HG02678 (cell line): ENCODE results near the gene ZWILCH.
"Not testable (repeated sequence)": the region's sequence is repeated elsewhere in the genome, so short reads cannot be mapped to it uniquely, and the experiment has no call there.

Source experiments
- ATAC-seq: cut with Tn5 transposase; IDR thresholded peaks from one replicate; pipeline ENCODE4 v1.9.1; 2021; ENCODE audit warnings: mild to moderate bottlenecking, moderate library complexity; ENCODE audit not compliant: unreplicated experiment

ZWILCH gene

DNA sequence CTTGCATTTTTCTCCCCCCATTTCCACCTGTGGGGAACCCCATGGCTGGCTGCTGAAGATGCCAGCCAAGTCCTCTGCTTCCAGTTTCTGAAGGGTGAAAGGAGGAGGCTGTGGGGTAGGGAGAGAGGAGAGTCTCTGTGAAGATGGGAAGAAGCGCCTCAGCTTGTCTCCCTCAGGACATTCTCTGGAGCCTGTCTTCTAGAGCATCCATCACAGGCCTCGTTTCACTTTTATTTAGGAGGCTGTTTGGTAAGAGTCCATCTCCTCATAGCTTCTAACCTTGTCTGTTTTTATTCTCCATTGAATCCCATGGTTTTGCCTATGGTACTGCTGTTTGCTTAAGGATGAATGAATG, 69.4 kb downstream of the ZWILCH start:
- no peak for ATAC-seq

DNA sequence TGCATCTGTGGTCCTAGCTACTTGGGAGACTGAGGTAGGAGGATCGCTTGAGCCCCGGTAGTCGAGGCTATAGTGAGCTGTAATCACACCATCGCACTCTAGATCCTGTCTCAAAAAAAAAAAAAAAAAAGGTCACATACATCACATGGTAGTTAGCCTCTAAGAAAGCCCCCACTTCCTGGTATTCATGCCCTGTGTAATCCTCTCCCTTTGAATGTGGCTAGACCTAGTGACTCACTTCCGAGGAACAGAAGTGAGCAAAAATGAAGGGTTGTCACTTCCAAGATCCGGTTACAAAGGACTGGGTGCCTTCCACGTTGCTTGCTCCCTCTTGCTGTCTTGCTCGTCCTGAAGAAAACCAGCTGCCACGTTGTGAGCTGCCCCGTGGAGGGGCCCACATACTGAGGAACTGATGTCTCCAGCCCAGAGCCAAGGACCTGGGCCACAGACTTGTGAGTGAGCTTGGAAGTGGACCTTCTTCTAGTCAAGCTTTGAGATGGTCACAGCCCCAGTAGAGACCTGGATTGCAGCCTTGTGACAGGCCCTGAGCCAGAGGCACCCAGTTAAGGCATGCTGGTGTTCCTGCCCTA, 73.3 kb downstream of the ZWILCH start:
- no peak for ATAC-seq

DNA sequence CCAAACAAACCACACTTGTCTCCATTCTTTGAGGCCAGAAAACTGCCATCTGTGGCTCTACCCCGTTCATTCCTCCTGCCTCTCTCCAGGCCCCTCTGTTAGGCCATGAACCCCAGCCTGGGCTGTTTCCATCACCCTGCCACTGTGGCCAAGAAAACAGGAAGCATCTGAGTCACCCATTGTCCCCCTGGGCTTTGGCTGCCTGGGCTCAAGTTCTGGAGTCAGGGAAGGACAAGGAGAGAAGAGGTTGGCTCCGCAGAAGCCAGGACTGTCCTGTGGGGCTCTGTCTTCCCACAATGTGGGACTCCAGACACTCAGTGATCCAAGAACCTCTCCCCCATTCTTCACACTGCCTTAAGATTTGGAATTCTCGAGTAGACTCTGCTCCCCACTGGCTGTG, 75.5 kb downstream of the ZWILCH start:
- ATAC-seq: no peak

DNA sequence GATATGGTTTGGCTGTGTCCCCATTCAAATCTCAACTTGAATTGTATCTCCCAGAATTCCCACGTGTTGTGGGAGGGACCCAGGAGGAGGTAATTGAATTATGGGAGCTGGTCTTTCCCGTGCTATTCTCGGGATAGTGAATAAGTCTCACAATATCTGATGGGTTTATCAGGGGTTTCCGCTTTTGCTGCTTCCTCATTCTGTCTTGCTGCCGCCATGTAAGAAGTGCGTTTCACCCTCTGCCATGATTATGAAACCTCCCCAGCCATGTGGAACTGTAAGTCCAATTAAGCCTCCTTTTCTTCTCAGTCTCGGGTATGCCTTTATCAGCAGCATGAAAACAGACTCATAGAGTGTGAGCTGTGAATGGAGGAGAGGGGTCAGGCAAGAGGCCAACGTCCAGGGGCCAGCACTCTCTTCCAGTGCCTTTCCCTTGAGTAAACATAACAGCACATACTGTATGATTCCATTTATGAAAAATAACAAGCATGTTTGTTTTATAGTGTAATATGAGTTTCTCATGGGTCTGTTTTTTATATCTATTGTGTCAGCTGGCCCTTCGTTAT, 76.9 kb downstream of the ZWILCH start:
- ATAC-seq: no peak

DNA sequence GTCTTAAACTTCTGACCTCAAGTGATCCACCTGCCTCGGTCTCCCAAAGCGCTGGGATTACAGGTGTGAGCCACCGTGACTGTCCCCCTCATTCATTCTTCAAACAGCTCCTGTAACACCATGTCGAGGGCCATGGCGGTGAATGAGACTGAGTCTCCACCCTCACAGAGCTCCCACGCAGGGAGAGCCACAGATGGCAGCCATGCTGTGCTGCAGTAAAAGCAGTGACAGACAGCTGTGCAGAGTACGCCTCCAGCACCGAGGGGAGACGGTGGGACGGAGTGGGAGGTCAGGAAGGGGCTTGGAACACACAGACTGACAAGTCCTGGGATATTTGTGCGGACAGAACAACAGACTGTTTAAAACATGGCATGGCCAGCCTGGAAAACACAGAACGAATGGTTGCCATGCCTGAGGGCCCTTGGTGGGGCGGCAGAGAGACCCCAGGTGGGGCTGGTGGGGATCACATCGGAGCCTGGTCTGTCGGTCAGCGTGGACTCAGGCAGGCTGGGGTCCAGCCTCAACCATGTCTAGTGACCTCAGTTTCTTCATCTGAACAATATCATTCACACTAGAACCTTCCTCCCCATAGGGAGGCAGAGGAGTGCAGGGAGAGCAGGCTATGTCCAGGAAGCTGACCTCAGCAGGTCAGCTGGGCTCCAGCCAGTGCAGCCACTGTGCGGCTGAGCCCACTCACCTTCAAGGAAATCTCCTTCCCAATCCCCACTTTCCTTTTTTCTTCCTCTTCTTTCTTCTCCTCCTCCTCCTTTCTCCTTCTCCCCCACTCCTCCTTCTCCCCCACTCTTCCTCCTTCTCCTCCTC, 81.2 kb downstream of the ZWILCH start:
- no peak for ATAC-seq

DNA sequence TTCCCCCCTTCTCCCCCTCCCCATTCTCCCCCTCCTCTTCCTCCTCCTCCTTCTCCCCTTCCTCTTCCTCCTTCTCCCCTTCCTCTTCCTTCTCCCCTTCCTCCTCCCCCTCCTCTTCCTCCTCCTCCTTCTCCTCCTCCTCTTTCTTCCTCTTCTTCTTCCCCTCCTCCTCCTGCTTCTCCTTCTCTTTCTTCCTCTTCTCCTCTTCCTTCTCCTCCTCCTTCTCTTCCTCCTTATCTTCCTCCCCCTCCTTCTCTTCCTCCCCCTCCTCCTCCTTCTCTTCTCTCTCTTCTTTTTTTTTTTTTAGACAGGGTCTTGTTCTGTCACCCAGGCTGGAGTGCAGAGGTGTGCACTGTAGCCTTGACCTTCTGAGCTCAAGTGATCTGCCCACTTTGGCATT, 81.9 kb downstream of the ZWILCH start:
- no peak for ATAC-seq

DNA sequence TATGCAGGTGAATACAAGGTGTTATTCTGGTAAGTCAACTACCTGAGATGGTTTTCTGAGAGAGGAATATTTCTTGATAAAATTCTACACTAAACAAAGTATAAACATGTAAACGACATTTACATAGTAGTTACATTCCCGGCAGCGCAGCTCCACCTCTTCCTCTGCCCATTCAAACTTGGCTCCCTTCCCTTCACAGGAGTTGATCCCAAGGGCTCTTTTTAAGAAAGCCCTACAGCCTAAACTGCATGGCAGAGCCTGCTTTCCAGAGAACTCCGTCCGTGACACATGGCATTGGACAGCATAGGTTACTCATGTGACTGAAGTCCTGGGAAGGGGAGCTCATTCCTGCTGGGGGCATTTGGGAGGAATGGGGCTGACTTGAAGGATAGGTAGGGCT, 82.6 kb downstream of the ZWILCH start:
- no peak for ATAC-seq

DNA sequence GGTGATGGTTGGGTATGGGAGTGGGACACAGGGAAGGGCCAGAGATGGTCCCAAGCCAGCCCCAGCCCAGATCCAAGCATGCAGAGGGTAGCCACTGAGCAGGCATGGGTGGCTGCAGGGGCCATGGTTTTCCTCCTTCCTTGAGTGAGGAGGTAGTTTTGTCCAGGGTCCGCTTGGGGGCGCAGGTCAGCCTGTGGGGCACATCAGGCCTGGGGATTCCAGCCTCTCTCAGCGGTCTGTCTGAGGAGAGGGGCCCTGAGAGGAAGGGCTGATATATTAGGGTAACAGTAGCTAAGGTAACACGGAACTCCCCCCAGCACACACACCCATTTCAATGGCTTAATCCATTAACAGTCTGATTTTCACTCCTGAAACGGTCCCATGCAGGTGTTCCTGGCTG, 83.4 kb downstream of the ZWILCH start:
- no peak for ATAC-seq

DNA sequence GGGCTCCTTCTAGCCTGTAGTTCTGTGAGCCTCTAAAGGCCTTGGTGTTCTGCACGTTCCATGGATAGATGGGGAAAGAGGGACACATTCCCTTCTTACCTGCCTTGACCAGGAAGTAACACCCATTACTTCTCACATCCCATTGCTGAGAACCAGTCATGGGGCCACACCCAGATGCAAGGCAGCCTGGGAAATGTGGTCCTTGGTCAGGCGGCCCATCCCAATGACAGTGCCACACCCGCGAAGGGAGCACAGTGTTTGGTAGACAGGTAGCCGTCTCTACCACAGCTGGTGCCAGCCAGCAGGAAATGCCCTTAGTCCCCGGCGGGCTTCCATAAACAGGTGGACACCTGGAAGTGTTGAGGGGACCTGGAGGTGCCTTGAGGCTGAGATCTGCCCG, 83.8 kb downstream of the ZWILCH start:
- no peak for ATAC-seq

DNA sequence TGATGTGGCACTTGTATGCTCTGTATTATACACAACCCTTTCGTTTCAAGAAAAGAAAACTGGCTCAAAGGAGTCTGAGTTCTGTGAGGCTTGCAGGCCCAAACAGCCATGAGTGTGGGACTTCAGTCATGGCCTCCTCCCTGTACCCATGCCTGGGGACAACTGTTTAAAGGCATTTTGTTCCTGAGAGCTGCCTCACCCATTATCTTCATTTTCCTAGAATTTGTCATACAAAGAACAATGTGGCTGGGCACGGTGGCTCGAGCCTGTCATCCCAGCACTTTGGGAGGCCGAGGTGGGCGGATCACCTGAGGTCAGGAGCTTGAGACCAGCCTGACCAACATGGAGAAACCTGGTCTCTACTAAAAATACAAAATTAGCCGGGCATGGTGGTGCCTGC, 84.3 kb downstream of the ZWILCH start:
- not testable (repeated sequence) for ATAC-seq

DNA sequence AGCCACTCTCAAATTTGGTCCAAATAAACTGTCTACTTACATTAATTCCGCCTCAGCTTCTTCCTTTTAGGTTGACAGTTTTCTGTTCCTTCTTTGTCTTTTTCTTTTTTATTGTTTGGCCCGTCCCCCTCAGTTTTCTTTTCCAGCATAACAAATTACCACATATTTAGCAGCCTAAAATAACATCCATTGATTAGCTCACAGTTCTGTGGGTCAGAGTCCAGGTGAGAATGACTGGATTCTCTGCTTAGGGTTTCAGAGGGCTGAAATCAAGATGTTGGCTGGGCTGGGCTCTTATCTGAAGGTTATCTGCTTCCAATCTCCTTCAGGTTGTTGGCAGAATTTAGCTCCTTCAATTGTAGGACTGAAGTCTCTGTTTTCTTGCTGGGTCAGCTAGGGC, 85.3 kb downstream of the ZWILCH start:
- no peak for ATAC-seq

DNA sequence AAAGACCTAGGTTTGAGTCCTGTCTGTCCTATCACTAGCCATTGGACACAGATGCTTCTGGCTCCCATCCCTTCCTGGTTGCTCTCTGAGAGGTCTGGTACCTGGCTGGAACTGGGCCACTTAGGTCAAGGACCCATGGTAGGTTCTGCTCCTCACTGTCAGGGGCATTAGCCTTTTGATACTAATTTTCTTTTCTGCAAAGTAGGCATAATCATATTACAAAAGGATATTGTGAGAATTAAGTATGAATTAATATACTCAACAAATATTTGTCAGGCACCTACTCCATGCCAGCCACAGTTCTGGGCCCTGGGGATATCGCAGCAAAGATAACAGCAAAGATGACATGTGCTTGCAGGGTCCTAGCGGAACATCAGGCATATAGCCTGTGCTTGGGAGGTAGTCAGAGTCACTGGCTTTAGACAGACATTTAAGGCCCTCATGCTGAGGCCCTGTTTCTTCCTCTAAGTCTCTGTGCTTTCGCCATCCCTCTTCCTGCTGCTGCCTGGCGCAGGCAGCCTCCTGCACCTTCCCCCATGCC, 86.3 kb downstream of the ZWILCH start:
- ATAC-seq: no peak

DNA sequence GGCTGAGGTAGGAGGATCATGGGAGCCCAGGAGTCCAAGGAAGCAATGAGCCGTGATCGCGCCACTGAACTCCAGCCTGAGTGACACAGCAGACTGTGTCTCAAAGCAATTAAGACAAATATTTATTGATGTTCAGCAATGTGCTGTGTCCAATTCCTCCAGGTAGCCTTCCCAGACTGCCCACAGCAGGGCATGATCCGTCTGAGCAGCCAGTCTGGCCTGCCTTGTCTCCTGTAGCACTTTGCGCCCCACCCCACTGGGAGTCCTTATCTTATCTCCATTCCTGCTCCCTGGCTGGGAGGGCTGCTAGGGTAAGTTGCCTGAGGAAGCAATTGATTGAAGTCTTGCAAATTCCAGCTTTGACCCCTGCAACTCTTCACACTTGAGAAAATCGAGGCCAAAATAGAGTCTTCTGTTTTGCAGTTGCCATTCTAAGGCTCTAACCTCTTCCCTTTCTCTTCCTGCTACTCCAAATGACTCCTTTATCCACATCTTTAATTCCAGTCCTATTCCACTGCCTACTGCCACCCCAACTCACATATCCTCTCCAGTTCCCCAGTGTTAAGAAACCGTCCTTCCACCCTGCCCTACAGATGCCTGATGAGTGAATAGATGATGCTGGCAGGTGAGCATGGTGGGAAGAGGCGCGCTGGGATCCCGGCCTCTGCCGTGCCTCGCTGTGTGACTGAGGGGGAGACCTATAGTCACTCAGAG, 87.5 kb downstream of the ZWILCH start:
- no peak for ATAC-seq

DNA sequence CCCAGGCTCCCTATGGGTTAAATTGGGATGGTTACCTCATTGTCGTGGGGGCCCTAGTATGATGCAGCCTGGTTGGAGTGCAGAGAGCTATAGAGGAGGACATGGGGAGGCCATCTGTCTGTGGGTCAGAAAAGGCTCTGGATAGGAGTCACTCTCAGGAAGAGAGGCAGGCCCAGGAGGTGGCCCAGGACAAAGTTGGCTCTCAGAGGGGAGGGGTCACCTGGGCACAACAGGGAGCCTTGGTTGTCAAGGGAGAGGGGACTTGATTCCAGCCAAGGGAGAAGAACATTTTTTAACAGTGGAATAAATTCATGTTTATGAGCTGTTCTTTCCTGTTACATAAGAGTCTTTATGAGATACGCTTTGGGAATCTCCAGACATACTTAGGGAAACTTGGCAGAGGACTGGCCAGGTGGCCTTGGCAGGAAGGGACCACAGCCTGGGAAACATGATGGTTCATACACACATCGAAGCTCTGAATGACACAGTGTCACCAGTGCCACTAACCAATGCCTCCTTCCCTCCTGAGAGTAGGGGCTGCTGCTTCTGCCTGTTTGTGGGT, 88.2 kb downstream of the ZWILCH start:
- ATAC-seq: no peak

DNA sequence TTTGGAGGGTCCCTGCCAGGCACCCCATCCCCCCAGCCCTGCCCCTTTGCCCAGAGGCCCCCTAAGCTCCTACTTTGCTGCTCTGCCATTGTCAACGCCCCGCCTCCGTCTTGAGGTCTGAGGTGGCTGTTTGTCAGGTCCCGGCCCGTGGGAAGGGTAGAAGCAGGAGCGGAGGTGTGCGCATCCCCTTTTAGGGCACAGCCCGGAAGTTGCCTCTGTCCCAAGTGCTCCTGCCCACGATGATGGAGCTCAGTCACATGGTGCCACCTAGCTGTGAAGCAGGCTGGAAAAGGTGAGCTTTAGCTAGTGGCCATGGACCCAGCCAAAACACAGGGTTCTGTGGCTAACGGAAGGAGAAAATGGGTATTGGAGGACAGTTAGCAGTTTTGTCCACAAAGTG, 89.2 kb downstream of the ZWILCH start:
- no peak for ATAC-seq

DNA sequence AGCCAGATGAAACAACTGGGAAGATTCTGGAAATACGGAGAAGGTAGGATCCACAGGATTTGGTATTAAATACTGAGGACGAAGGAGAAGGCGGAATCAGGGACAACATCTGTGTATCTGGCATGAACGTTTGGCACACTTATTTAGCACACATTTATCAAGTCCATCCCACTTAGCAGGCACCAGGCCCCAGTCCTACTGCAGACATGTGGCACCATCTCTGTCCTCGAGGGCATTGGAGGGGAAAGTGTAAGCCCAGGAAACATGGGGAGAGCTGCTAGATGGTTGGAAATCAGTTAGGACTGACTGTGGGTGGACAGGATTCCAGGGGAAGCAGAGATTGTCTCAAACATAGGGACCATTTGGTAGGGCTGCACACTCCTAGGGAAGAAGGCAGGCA, 89.7 kb downstream of the ZWILCH start:
- ATAC-seq: no peak

DNA sequence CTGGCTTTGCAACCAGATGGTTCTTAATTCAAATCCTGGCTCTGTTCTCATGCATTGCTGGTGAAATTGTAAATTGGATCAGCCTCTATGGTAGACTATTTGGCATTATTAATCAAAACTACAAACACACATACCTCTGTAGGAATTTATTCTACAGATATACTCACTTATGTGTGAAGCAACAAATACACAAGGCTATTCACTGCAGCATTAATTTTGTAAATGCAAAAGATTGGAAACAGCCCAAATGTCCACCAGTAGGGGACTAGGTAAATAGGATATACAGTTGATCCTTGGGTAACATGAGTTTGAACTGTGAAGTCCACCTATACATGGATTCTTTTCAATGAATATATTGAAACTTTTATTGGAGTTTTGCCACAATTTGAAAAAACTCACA, 90.2 kb downstream of the ZWILCH start:
- ATAC-seq: no peak

DNA sequence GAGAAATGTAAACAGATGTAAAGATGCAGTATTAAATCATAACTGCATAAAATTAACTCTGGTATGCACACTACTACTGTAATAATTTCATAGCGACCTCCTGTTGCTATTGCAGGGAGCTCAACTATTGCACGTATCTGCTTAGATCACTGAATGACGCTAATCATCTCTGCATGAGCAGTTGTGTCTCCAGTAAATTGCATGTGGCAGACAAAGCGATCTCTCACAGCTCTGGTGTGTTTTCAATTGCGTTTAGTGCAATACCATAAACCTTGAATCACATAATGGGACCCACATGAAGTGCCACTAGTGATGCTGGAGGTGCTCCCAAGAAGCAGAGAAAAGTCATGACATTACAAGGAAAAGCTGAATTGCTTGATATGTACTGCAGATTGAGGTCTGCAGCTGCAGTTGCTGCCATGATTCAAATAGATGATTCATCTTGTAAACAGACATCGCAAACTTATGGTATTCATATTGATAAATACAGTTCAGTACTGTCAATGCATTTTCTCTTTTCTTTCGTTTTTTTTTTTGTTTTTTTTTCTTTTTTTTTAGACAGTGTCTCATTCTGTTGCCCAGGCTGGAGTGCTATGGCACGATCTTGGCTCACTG, 90.9 kb downstream of the ZWILCH start:
- no peak for ATAC-seq

DNA sequence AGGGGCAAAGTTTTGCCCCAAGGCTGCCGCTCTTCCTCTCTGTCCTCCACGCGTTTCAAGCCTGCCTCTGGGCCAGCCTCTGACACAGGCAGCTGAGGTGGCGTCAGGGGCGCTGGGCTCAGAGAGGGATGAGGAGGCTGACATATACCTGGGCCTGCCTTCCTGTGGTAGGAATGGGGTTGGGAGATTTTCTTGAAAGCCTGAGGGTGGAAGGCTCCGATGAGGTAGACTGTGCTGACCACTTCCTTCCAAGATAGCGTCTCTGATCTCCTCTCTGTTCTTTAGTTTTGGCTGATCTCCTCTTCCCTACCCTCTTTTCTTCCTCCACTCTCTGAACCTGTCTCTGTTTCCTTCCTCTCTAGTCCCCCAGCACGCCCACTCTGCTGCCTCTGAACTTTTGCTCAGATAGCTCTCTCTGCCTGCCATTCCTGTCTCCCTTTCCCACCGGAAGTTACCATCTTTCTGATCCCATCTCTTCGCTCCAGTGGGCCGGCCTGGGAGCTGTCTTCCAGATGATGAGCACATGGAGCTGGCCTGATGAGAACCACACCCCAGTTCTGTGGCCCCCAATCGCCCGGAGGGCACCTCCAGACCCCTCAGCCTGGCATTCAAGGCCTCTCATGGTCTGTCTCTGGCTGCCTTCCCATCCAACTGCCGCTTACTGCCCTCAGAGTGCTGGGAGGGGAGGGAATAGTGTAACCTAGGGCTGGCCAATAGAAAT, 93.1 kb downstream of the ZWILCH start:
- no peak for ATAC-seq
